Mesenchymal stem cell (in vitro differentiated cells and primary cell): ENCODE results near the gene MGMT.

ENCODE experiments used
- DNase-seq: peaks from one replicate; pipeline ENCODE4 v3.0.0-alpha.2; 2013
- H2AFZ ChIP-seq: one replicate; pipeline ENCODE4 v1.6.1; 2013; ENCODE audit warnings: low read depth, mild to moderate bottlenecking, control low read depth, inconsistent platforms, low read length, moderate library complexity
- H2AK5ac ChIP-seq: 2 replicates; pipeline ENCODE4 v1.6.1; 2013; ENCODE audit warnings: low read length, moderate library complexity, mild to moderate bottlenecking, inconsistent platforms; ENCODE audit not compliant: severe bottlenecking
- H2BK120ac ChIP-seq: one replicate; pipeline ENCODE4 v1.6.1; 2013; ENCODE audit warnings: low read depth, mild to moderate bottlenecking, inconsistent platforms, low read length, moderate library complexity
- H2BK12ac ChIP-seq, 2 experiments: one replicate each; pipeline ENCODE4 v1.6.1; 2013; ENCODE audit warnings: inconsistent platforms in 2 of 2, low read length in 2 of 2, mild to moderate bottlenecking in 2 of 2, moderate library complexity in 2 of 2, control low read depth in 1 of 2
- H2BK15ac ChIP-seq: one replicate; pipeline ENCODE4 v1.6.1; 2013; ENCODE audit warnings: mild to moderate bottlenecking, low read depth, inconsistent platforms; ENCODE audit not compliant: poor library complexity, severe bottlenecking
- H2BK5ac ChIP-seq: 2 replicates; pipeline ENCODE4 v1.6.1; 2013; ENCODE audit warnings: low read depth, mild to moderate bottlenecking, low read length, control low read depth, inconsistent platforms; ENCODE audit not compliant: poor library complexity, severe bottlenecking
- H3K14ac ChIP-seq, 2 experiments: one replicate each; pipeline ENCODE4 v1.6.1; 2013; ENCODE audit warnings: inconsistent platforms in 2 of 2, low read length in 2 of 2, control low read depth in 1 of 2, mild to moderate bottlenecking in 1 of 2, moderate library complexity in 1 of 2
- H3K18ac ChIP-seq, 2 experiments: one replicate each; pipeline ENCODE4 v1.6.1; 2013; ENCODE audit warnings: inconsistent platforms in 2 of 2, low read length in 2 of 2, control low read depth in 1 of 2, low read depth in 1 of 2, mild to moderate bottlenecking in 1 of 2
- H3K23ac ChIP-seq, 2 experiments: one replicate each; pipeline ENCODE4 v1.6.1; 2013; ENCODE audit warnings: inconsistent platforms in 2 of 2, low read length in 2 of 2, mild to moderate bottlenecking in 2 of 2, moderate library complexity in 2 of 2, control low read depth in 1 of 2
- H3K27ac ChIP-seq: 2 replicates; pipeline ENCODE4 v1.5.1; 2013; ENCODE audit warnings: mild to moderate bottlenecking, moderate library complexity, low read length, control low read depth, inconsistent platforms; ENCODE audit not compliant: poor library complexity, severe bottlenecking
- H3K27me3 ChIP-seq, 2 experiments: 2 replicates each; pipeline versions ENCODE4 v1.6.1 to v1.7.0; 2013; ENCODE audit warnings: low read length in 2 of 2, mild to moderate bottlenecking in 2 of 2, moderate library complexity in 2 of 2, control low read depth in 1 of 2, inconsistent platforms in 1 of 2; ENCODE audit not compliant: control insufficient read depth in 1 of 2, insufficient read depth in 1 of 2
- H3K36me3 ChIP-seq, 2 experiments: 2 replicates each; pipeline versions ENCODE4 v1.6.1 to v1.7.0; 2013; ENCODE audit warnings: low read length in 2 of 2, control low read depth in 1 of 2, inconsistent platforms in 1 of 2, low read depth in 1 of 2, mild to moderate bottlenecking in 1 of 2; ENCODE audit not compliant: insufficient read depth in 2 of 2, control insufficient read depth in 1 of 2
- H3K4ac ChIP-seq, 2 experiments: one replicate each; pipeline ENCODE4 v1.6.1; 2013; ENCODE audit warnings: inconsistent platforms in 2 of 2, low read length in 2 of 2, mild to moderate bottlenecking in 2 of 2, moderate library complexity in 2 of 2, control low read depth in 1 of 2, low read depth in 1 of 2
- H3K4me1 ChIP-seq: 2 replicates; pipeline ENCODE4 v1.6.1; 2013; ENCODE audit warnings: low read depth, low read length, control low read depth; ENCODE audit not compliant: control insufficient read depth, insufficient read depth
- H3K4me2 ChIP-seq: 2 replicates; pipeline ENCODE4 v1.6.1; 2013; ENCODE audit warnings: low read length, mild to moderate bottlenecking, inconsistent platforms; ENCODE audit not compliant: poor library complexity, severe bottlenecking
- H3K4me3 ChIP-seq, 2 experiments: 2 replicates each; pipeline versions ENCODE4 v1.5.1 to v1.7.0; 2013; ENCODE audit warnings: low read length in 2 of 2, mild to moderate bottlenecking in 2 of 2, control low read depth in 1 of 2, low read depth in 1 of 2; ENCODE audit not compliant: insufficient read depth in 1 of 2
- H3K79me1 ChIP-seq: replicated peaks from 2 replicates; pipeline ENCODE4 v1.6.1; 2013; ENCODE audit warnings: mild to moderate bottlenecking, control low read depth, low read length, inconsistent platforms; ENCODE audit not compliant: poor library complexity, severe bottlenecking
- H3K9ac ChIP-seq: 2 replicates; pipeline ENCODE4 v1.7.0; 2013; ENCODE audit warnings: mild to moderate bottlenecking, low read length, moderate library complexity
- H3K9me3 ChIP-seq: 2 replicates; pipeline ENCODE4 v1.7.0; 2013; ENCODE audit warnings: mild to moderate bottlenecking, low read length; ENCODE audit not compliant: control insufficient read depth
- H4K8ac ChIP-seq: one replicate; pipeline ENCODE4 v1.6.1; 2013; ENCODE audit warnings: inconsistent platforms, mild to moderate bottlenecking, low read length, moderate library complexity
- H4K91ac ChIP-seq: one replicate; pipeline ENCODE4 v1.6.1; 2013; ENCODE audit warnings: mild to moderate bottlenecking, low read length, inconsistent platforms
- WGBS: methylation state at CpG from one replicate; pipeline ENCODE4 v1.1.7; 2013; ENCODE audit warnings: mixed read lengths; 5-methylcytosine and 5-hydroxymethylcytosine counted together

Gene MGMT

DNA sequence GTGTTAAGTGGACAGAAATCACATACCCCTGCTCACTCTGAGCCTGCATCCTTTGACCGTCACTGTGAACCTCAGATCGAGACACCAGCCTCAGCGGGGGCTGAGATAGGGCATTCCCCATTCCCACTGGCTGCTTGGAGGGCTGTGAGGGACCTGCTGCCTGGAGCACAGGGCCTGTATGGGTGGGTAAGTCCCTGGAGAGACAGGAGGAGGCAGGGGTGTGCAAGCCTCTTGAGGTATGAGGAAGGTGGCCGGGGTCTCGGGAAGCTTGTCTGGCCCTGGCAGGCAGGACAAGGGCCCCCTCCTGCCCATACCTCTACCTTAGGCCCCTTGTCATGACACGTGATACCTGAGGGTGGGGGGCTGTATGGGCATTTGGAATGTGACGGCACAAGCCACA, 187.4 kb downstream of the MGMT start:
- Histone ChIP-seq H3K9me3 (no peaks in the 10 kb centered on the region), H3K27ac (no peak overlapping the region), H3K4me1 (peaks cover 9% of the 10 kb centered on the region), H2AFZ (no peak overlapping the region), H3K23ac (no peak overlapping the region), H3K9ac (no peak overlapping the region), H3K14ac (no peak overlapping the region), H2BK120ac (no peak overlapping the region), H4K91ac (no peak overlapping the region), H3K79me1 (peaks cover 9% of the 10 kb centered on the region), H3K18ac (no peak overlapping the region), H3K4me3 (no peak overlapping the region), H2AK5ac (no peak overlapping the region), H3K27me3 (no peaks in the 10 kb centered on the region), H2BK12ac (no peak overlapping the region), H3K4ac (no peak overlapping the region), H3K36me3 (peaks cover 0 to 8% of the 10 kb centered on the region in 2 experiments), H2BK5ac (no peak overlapping the region), H2BK15ac (no peak overlapping the region), H4K8ac (no peak overlapping the region), H3K4me2 (no peak overlapping the region)
- DNase-seq = no peak
- 90% methylated on average over 3 of the region's 7 CpGs for WGBS

DNA sequence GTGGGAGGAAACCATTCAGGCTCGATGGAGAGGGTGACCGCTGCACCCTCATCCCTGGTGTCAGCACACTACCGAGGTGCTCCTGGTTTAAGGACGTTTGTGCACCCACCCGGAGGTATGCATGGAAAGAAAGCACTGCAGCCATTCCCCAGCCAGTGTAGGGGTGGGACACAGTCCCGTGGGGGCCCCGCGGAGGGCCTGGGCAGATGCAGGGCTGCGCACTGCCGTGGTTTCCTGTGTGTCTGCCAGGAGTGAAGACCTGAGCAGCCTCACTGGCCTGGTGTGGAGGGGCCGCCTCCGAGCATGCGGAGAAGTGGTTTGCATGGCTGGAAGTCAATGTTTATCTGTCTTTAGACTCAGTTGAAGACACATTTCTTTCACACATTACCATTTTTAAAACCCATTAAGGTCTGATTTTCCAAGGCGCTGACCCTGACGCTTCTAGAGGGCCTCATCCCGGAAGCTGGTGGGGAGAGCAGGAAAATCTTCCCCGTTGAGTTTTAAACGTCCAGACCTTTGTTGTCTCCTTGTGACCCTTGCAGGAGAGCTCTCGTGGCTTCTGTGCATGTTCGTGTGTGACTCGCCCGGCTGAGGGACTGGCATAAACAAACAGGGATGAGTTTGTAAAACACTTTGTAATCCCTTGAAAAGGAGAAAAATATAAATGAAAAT, 188.1 kb downstream of the MGMT start:
- no peak overlapping the region for H3K4ac ChIP-seq
- H2BK5ac ChIP-seq = no peak overlapping the region
- 56% methylated on average over 22 of the region's 22 CpGs for WGBS
- no peak overlapping the region for H4K8ac ChIP-seq
- no peaks in the 10 kb centered on the region for H3K9me3 ChIP-seq
- H2AK5ac ChIP-seq = no peak overlapping the region
- H3K36me3 ChIP-seq = peaks cover 0 to 8% of the 10 kb centered on the region in 2 experiments
- H4K91ac ChIP-seq = no peak overlapping the region
- H2BK15ac ChIP-seq = no peak overlapping the region
- no peak overlapping the region for H3K18ac ChIP-seq
- H2BK120ac ChIP-seq = no peak overlapping the region
- H3K27me3 ChIP-seq = no peaks in the 10 kb centered on the region
- H3K4me2 ChIP-seq = no peak overlapping the region
- peak; percentile 43 for DNase-seq
- no peak overlapping the region for H2BK12ac ChIP-seq
- no peak overlapping the region for H2AFZ ChIP-seq
- H3K23ac ChIP-seq = no peak overlapping the region
- H3K4me3 ChIP-seq = no peak overlapping the region
- H3K27ac ChIP-seq = no peak overlapping the region
- no peak overlapping the region for H3K14ac ChIP-seq
- peaks cover 9% of the 10 kb centered on the region for H3K4me1 ChIP-seq
- peaks cover 9% of the 10 kb centered on the region for H3K79me1 ChIP-seq
- H3K9ac ChIP-seq = no peak overlapping the region

DNA sequence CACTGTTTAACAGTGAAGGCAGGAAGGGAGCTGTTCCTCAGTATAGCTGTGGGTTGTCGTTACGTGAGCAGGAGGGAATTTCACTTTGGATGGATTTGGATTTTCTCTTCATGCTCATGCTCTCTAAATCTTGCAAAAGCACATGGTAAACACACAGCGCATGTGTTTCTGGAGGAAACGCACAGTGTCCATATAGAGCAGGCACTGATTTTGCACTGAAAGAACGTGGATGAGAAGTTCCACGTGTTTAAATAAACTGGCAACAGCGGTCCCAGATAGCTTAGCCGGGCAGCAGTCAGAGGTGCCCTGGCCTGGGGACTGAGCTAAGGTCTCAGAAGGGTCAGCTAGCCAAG, 188.6 kb downstream of the MGMT start:
- Histone ChIP-seq H3K4me1 (peaks cover 9% of the 10 kb centered on the region), H4K8ac (no peak overlapping the region), H3K27ac (no peak overlapping the region), H3K79me1 (peaks cover 8% of the 10 kb centered on the region), H2BK120ac (no peak overlapping the region), H2AFZ (no peak overlapping the region), H3K4ac (no peak overlapping the region), H2AK5ac (no peak overlapping the region), H3K9ac (no peak overlapping the region), H3K36me3 (peaks cover 0 to 8% of the 10 kb centered on the region in 2 experiments), H2BK5ac (no peak overlapping the region), H2BK15ac (no peak overlapping the region), H3K4me2 (no peak overlapping the region), H3K14ac (no peak overlapping the region), H2BK12ac (no peak overlapping the region), H3K4me3 (no peak overlapping the region), H3K27me3 (no peaks in the 10 kb centered on the region), H3K18ac (no peak overlapping the region), H3K9me3 (no peaks in the 10 kb centered on the region), H3K23ac (no peak overlapping the region), H4K91ac (no peak overlapping the region)
- WGBS = 72% methylated on average over 8 of the region's 8 CpGs
- no peak for DNase-seq

DNA sequence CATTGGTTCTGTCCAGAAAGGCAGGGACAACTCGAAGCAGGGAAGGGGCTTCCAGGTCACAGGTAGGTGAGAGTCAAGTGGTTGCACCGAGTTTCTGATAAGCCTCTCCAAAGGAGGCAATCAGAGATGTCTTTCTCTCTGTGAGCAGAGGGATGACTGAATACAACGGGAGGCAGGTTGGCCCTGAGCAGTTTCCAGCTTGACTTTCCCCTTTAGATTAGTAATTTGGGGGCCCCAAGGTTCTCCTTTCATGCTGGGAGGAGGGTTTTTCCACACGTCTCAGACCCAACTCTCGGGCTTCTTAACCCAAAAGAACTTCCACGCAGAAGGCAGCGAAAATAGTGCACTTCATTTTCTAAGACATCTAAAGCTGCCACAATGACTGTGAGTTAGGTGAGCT, 189.6 kb downstream of the MGMT start:
- peaks cover 8% of the 10 kb centered on the region for H3K79me1 ChIP-seq
- no peak overlapping the region for H2BK15ac ChIP-seq
- H3K23ac ChIP-seq = no peak overlapping the region
- no peak overlapping the region for H2BK5ac ChIP-seq
- no peaks in the 10 kb centered on the region for H3K27me3 ChIP-seq
- H3K4me1 ChIP-seq = peaks cover 9% of the 10 kb centered on the region
- no peak overlapping the region for H2BK120ac ChIP-seq
- no peaks in the 10 kb centered on the region for H3K9me3 ChIP-seq
- H2AFZ ChIP-seq = no peak overlapping the region
- H3K27ac ChIP-seq = no peak overlapping the region
- no peak overlapping the region for H3K14ac ChIP-seq
- no peak overlapping the region for H2AK5ac ChIP-seq
- no peak overlapping the region for H3K9ac ChIP-seq
- H3K4me3 ChIP-seq = no peak overlapping the region
- no peak overlapping the region for H3K4me2 ChIP-seq
- no peak overlapping the region for H4K8ac ChIP-seq
- H4K91ac ChIP-seq = no peak overlapping the region
- H2BK12ac ChIP-seq = no peak overlapping the region
- H3K18ac ChIP-seq = no peak overlapping the region
- 81% methylated on average over 6 of the region's 7 CpGs for WGBS
- H3K36me3 ChIP-seq = peaks cover 0 to 8% of the 10 kb centered on the region in 2 experiments
- no peak overlapping the region for H3K4ac ChIP-seq
- no peak for DNase-seq
